Activated T-helper 2 cell treated with anti-CD3 and anti-CD28 coated beads, Interferon-gamma antibody, Interleukin-2, Interleukin-4, amounts not matched to agents 10 μg/mL and 5 μg/mL and 100 μg/mL, durations not matched to agents 14 hours and 24 hours and 36 hours (primary cell): Measurements from ENCODE around the gene CXCL16. TPM values are rescaled to one million over a fixed set of nuclear protein-coding genes. Genes with fewer than 3 reads are reported as not detected.
"Not testable (repeated sequence)": the region's sequence is repeated elsewhere in the genome, so short reads cannot be mapped to it uniquely, and the experiment has no call there.

Experiments used
- DNase-seq: peaks from one replicate; pipeline ENCODE4 v3.0.0; 2021; ENCODE audit warnings: low spot score
- H3K27ac Mint-ChIP-seq: one replicate; pipeline ENCODE4 v1.8.0; 2021; ENCODE audit warnings: mixed read lengths
- H3K27me3 Mint-ChIP-seq: one replicate; pipeline ENCODE4 v1.8.0; 2021; ENCODE audit warnings: low read depth, mixed read lengths
- H3K36me3 Mint-ChIP-seq: one replicate; pipeline ENCODE4 v1.8.0; 2021; ENCODE audit warnings: low read depth, mixed read lengths
- H3K4me1 Mint-ChIP-seq: one replicate; pipeline ENCODE4 v1.8.0; 2021; ENCODE audit warnings: low read depth, mixed read lengths
- H3K4me3 Mint-ChIP-seq: one replicate; pipeline ENCODE4 v1.8.0; 2021; ENCODE audit warnings: low read depth, mild to moderate bottlenecking, moderate library complexity, mixed read lengths
- H3K9me3 Mint-ChIP-seq: one replicate; pipeline ENCODE4 v1.8.0; 2021; ENCODE audit warnings: mixed read lengths
- intact Hi-C: fragments of 100-400 bp; cut with micrococcal nuclease; formaldehyde crosslinking; loops from one replicate; pipeline ENCODE4 v1.15.1; 2023
- total RNA-seq: library from RNA; stranded (reverse); gene quantifications from 2 replicates; pipeline ENCODE4 v1.2.3, GENCODE V29; 2022

The CXCL16 gene
- total RNA-seq, 1 donor from 2014 or later: 1.8 TPM

GRCh38 chr17:4696437-4696805 is 43.3 kb downstream of the CXCL16 start:
- no peaks in the 10 kb centered on the region for H3K27me3 Mint-ChIP-seq
- peaks cover 45% of the 10 kb centered on the region for H3K36me3 Mint-ChIP-seq
- peaks cover 19% of the 10 kb centered on the region for H3K4me1 Mint-ChIP-seq
- no peak for DNase-seq
- H3K9me3 Mint-ChIP-seq: no peaks in the 10 kb centered on the region
- peak overlapping the region; percentile 24 for H3K4me3 Mint-ChIP-seq
- H3K27ac Mint-ChIP-seq: peak overlapping the region; percentile 80
- intact Hi-C loops: no loop called here

GRCh38 chr17:4693416-4693815 is 46.3 kb downstream of the CXCL16 start:
- Mint-ChIP-seq H3K4me3 (no peak overlapping the region), H3K27ac (no peak overlapping the region), H3K9me3 (no peaks in the 10 kb centered on the region), H3K4me1 (peaks cover 25% of the 10 kb centered on the region), H3K27me3 (no peaks in the 10 kb centered on the region), H3K36me3 (peaks cover 74% of the 10 kb centered on the region)
- no peak for DNase-seq
- intact Hi-C loops: no loop called here

GRCh38 chr17:4691686-4692085 is 48.0 kb downstream of the CXCL16 start:
- H3K4me1 Mint-ChIP-seq: peaks cover 20% of the 10 kb centered on the region
- H3K27ac Mint-ChIP-seq: no peak overlapping the region
- intact Hi-C loops: no loop called here
- no peak for DNase-seq
- no peaks in the 10 kb centered on the region for H3K27me3 Mint-ChIP-seq
- peaks cover 78% of the 10 kb centered on the region for H3K36me3 Mint-ChIP-seq
- no peak overlapping the region for H3K4me3 Mint-ChIP-seq
- H3K9me3 Mint-ChIP-seq: no peaks in the 10 kb centered on the region

GRCh38 chr17:4690745-4691144 is 49.0 kb downstream of the CXCL16 start:
- peaks cover 73% of the 10 kb centered on the region for H3K36me3 Mint-ChIP-seq
- H3K4me3 Mint-ChIP-seq: no peak overlapping the region
- no peak for DNase-seq
- no peaks in the 10 kb centered on the region for H3K27me3 Mint-ChIP-seq
- H3K27ac Mint-ChIP-seq: no peak overlapping the region
- intact Hi-C loops: no loop called here
- no peaks in the 10 kb centered on the region for H3K9me3 Mint-ChIP-seq
- H3K4me1 Mint-ChIP-seq: peaks cover 11% of the 10 kb centered on the region

GRCh38 chr17:4689872-4690271 is 49.9 kb downstream of the CXCL16 start:
- DNase-seq, intact Hi-C loops, H3K9me3 Mint-ChIP-seq, H3K27me3 Mint-ChIP-seq, H3K27ac Mint-ChIP-seq, H3K4me3 Mint-ChIP-seq, H3K4me1 Mint-ChIP-seq: not testable (repeated sequence)
- H3K36me3 Mint-ChIP-seq: peaks cover 77% of the 10 kb centered on the region

GRCh38 chr17:4683739-4684138 is 56.0 kb downstream of the CXCL16 start:
- DNase-seq, H3K27me3 Mint-ChIP-seq, H3K9me3 Mint-ChIP-seq, H3K4me3 Mint-ChIP-seq, intact Hi-C loops, H3K27ac Mint-ChIP-seq: not testable (repeated sequence)
- Mint-ChIP-seq H3K4me1 (peaks cover 11% of the 10 kb centered on the region), H3K36me3 (peaks cover 82% of the 10 kb centered on the region)

Other genes starting within 250 kb of the CXCL16 start
- 0.09 and 0.16 TPM in 2 replicates for gene SPNS2, start 241.0 kb downstream of the CXCL16 start, total RNA-seq
- gene MYBBP1A, start 184.5 kb downstream of the CXCL16 start, total RNA-seq: 136 and 137 TPM in 2 replicates
- gene GGT6, start 179.4 kb downstream of the CXCL16 start, total RNA-seq: not detected in 2 replicates
- not detected in 2 replicates for gene SMTNL2, start 155.4 kb downstream of the CXCL16 start, total RNA-seq
- not detected in 2 replicates for gene ALOX15, start 98.2 kb downstream of the CXCL16 start, total RNA-seq
- 115 and 116 TPM in 2 replicates for gene PELP1, start 35.8 kb downstream of the CXCL16 start, total RNA-seq
- gene ARRB2, start 29.3 kb downstream of the CXCL16 start, total RNA-seq: 226 and 231 TPM in 2 replicates
- gene MED11, start 8.5 kb downstream of the CXCL16 start, total RNA-seq: 24.0 and 24.9 TPM in 2 replicates
- 0.09 TPM in 1 of 2 replicates, not detected in the other for gene ZMYND15, start 95 bp downstream of the CXCL16 start, total RNA-seq
- gene TM4SF5, start 32.0 kb upstream of the CXCL16 start, total RNA-seq: not detected in 2 replicates
- 0.28 and 0.46 TPM in 2 replicates for gene VMO1, start 46.4 kb upstream of the CXCL16 start, total RNA-seq
- not detected in 2 replicates for gene GLTPD2, start 49.0 kb upstream of the CXCL16 start, total RNA-seq
- 215 and 220 TPM in 2 replicates for gene PSMB6, start 56.2 kb upstream of the CXCL16 start, total RNA-seq
- gene PLD2, start 67.2 kb upstream of the CXCL16 start, total RNA-seq: 22.3 and 26.6 TPM in 2 replicates
- 60.9 and 69.7 TPM in 2 replicates for gene MINK1, start 93.4 kb upstream of the CXCL16 start, total RNA-seq
- 0.76 and 1.3 TPM in 2 replicates for gene C17orf107, start 159.6 kb upstream of the CXCL16 start, total RNA-seq
- 0.32 and 0.44 TPM in 2 replicates for gene CHRNE, start 163.2 kb upstream of the CXCL16 start, total RNA-seq
- not detected in 2 replicates for gene GP1BA, start 192.3 kb upstream of the CXCL16 start, total RNA-seq
- gene SLC25A11, start 200.1 kb upstream of the CXCL16 start, total RNA-seq: 91.4 and 103 TPM in 2 replicates
- gene RNF167, start 200.3 kb upstream of the CXCL16 start, total RNA-seq: 112 and 126 TPM in 2 replicates
- gene PFN1, start 208.6 kb upstream of the CXCL16 start, total RNA-seq: 1,460 and 1,475 TPM in 2 replicates
- 45.7 and 47.9 TPM in 2 replicates for gene ENO3, start 211.2 kb upstream of the CXCL16 start, total RNA-seq
- gene SPAG7, start 227.9 kb upstream of the CXCL16 start, total RNA-seq: 66.5 and 70.4 TPM in 2 replicates
- 90.2 and 92.3 TPM in 2 replicates for gene CAMTA2, start 247.7 kb upstream of the CXCL16 start, total RNA-seq